Astrocyte (in vitro differentiated cells and primary cell): Measurements from ENCODE around the gene SIRT3. TPM values are rescaled to one million over a fixed set of nuclear protein-coding genes. Genes with fewer than 3 reads are reported as not detected.

ENCODE experiments used
- total RNA-seq: library from RNA; stranded (reverse); gene quantifications from 2 replicates; pipeline ENCODE4 v1.2.1, GENCODE V29; 2021

The SIRT3 gene
- total RNA-seq, 1 donor from 2014 or later, result 10.9 TPM

Other genes with a start within 250 kb of the SIRT3 start
- gene SCGB1C1, start 43.3 kb downstream of the SIRT3 start, total RNA-seq, result not detected in 2 replicates
- 73.2 and 81.6 TPM in 2 replicates for gene BET1L, start 28.9 kb downstream of the SIRT3 start, total RNA-seq
- gene RIC8A, start 28.6 kb downstream of the SIRT3 start, total RNA-seq, result 157 TPM in 2 replicates
- gene PSMD13, start 634 bp upstream of the SIRT3 start, total RNA-seq, result 131 and 137 TPM in 2 replicates
- gene NLRP6, start 42.1 kb upstream of the SIRT3 start, total RNA-seq, result not detected in 2 replicates
- 22.9 and 25.1 TPM in 2 replicates for gene PGGHG, start 52.8 kb upstream of the SIRT3 start, total RNA-seq
- not detected in 2 replicates for gene IFITM5, start 63.2 kb upstream of the SIRT3 start, total RNA-seq
- 474 and 575 TPM in 2 replicates for gene IFITM2, start 71.5 kb upstream of the SIRT3 start, total RNA-seq
- 526 and 631 TPM in 2 replicates for gene IFITM1, start 77.7 kb upstream of the SIRT3 start, total RNA-seq
- gene IFITM3, start 84.5 kb upstream of the SIRT3 start, total RNA-seq, result 642 and 757 TPM in 2 replicates
- 64.6 and 68.5 TPM in 2 replicates for gene B4GALNT4, start 133.2 kb upstream of the SIRT3 start, total RNA-seq
- 1.1 and 2.1 TPM in 2 replicates for gene PKP3, start 157.9 kb upstream of the SIRT3 start, total RNA-seq
- gene SIGIRR, start 178.7 kb upstream of the SIRT3 start, total RNA-seq, result 6.2 and 7.2 TPM in 2 replicates
- gene ANO9, start 205.7 kb upstream of the SIRT3 start, total RNA-seq, result 0.82 and 1.9 TPM in 2 replicates
- 40.3 and 47.3 TPM in 2 replicates for gene PTDSS2, start 213.9 kb upstream of the SIRT3 start, total RNA-seq